PC-9 (cell line): ENCODE measurements around the gene PIAS3.

Source experiments
- EZH2 ChIP-seq: fragments of 200-600 bp; sonication (generic); IDR thresholded peaks from 2 replicates; pipeline ENCODE4 v1.8.0; 2017; ENCODE audit warnings: antibody characterized with exemption, low read depth
- TF ChIP-seq, protein P1 (sequence below): fragments of 200-600 bp; sonication (generic); conservative IDR thresholded peaks from 2 replicates; pipeline ENCODE4 v1.6.1; 2017; ENCODE audit warnings: mixed run types, antibody characterized with exemption, mild to moderate bottlenecking, moderate library complexity

DNA sequence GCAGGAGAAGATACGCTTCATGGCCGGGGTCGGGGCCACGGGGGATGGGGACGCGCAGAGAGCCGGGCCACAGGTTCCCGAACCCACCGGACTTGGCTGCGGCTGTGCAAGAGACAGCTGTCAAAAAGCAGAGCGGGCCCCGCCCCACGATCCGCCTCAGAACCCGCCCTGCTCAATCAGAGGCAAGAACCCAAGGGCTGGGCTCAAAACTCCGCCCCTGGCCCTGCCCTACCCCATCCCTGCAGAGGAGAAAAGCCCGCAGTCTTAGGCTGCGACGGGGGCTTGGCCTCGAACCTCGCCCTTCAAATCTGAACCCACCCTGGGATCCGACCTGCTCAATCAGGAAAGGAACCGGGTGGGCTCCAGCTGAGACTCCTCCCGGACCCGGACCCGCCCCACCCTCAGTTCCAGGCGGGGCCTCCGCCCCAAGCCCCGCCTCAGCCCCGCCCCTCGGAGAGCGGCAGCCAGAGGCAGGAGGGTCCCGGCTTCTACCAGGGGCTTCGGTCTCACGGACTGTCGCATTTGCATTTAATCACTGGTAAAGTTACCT lies 26.9 kb upstream of the PIAS3 start, which contains the start of gene ANKRD35:
- TF ChIP-seq, protein P1, sequence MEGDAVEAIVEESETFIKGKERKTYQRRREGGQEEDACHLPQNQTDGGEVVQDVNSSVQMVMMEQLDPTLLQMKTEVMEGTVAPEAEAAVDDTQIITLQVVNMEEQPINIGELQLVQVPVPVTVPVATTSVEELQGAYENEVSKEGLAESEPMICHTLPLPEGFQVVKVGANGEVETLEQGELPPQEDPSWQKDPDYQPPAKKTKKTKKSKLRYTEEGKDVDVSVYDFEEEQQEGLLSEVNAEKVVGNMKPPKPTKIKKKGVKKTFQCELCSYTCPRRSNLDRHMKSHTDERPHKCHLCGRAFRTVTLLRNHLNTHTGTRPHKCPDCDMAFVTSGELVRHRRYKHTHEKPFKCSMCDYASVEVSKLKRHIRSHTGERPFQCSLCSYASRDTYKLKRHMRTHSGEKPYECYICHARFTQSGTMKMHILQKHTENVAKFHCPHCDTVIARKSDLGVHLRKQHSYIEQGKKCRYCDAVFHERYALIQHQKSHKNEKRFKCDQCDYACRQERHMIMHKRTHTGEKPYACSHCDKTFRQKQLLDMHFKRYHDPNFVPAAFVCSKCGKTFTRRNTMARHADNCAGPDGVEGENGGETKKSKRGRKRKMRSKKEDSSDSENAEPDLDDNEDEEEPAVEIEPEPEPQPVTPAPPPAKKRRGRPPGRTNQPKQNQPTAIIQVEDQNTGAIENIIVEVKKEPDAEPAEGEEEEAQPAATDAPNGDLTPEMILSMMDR: no peak
- TF ChIP-seq EZH2: no peak
